GM12878 (cell line): ENCODE data around the gene MORN4. TPM values are rescaled to one million over a fixed set of nuclear protein-coding genes. Genes with fewer than 3 reads are reported as not detected.

ENCODE experiments used
- ATAC-seq: fragments of 200-7000 bp; cut with Tn5 transposase; 3 replicates; pipeline ENCODE4 v1.9.1; 2020; ENCODE audit warnings: mild to moderate bottlenecking, moderate library complexity
- BruUV-seq: library from RNA; stranded (reverse); fragments of 400-500 nt; replicated peaks from 2 replicates; lab custom pipeline; 2021; lab: Mats Ljungman, UMichigan
- CTCF ChIA-PET: fragments of 300-600 bp; sonication (Branson Sonifier 250); formaldehyde crosslinking; extraction: SDS; loops from one replicate; lab custom pipeline; 2021; ENCODE audit warnings: inconsistent platforms; lab: Yijun Ruan, JAX
- POLR2A ChIA-PET: fragments of 350-600 bp; formaldehyde crosslinking; extraction: SDS; loops from one replicate; lab custom pipeline; 2021; ENCODE audit warnings: inconsistent platforms; lab: Charles Lee
- RAD21 ChIA-PET: fragments of 300-600 bp; sonication (Branson Sonifier 250); formaldehyde crosslinking; loops from one replicate; lab custom pipeline; 2023; ENCODE audit warnings: antibody characterized with exemption; ENCODE audit not compliant: unreplicated experiment; lab: Charles Lee
- SMC1A ChIA-PET: fragments of 300-600 bp; sonication (Branson Sonifier 250); formaldehyde crosslinking; loops from one replicate; lab custom pipeline; 2023; ENCODE audit not compliant: unreplicated experiment, uncharacterized antibody; lab: Charles Lee
- DNase-seq: peaks from one replicate; pipeline ENCODE4 v3.0.0-alpha.2; 2011; ENCODE audit warnings: low read depth, low spot score
- FAIRE-seq: peaks from 3 replicates; lab custom pipeline; 2011; peaks lifted over from hg19 to GRCh38; lab: Jason Lieb, UNC
- H2AFZ ChIP-seq: 2 replicates; pipeline ENCODE4 v1.6.0; 2011; ENCODE audit warnings: low read depth, low read length, control low read depth; ENCODE audit not compliant: control insufficient read depth
- H3K27ac ChIP-seq: 2 replicates; pipeline ENCODE4 v1.5.1; 2011; ENCODE audit warnings: control low read depth; ENCODE audit not compliant: control insufficient read depth, insufficient read depth
- H3K27me3 ChIP-seq, 2 experiments: replicated peaks in 1 of 2; 2 replicates each; pipeline versions ENCODE4 v1.6.0 to v1.6.1; 2011; ENCODE audit warnings: low read length in 1 of 2; ENCODE audit not compliant: control insufficient read depth in 2 of 2, insufficient read depth in 2 of 2
- H3K36me3 ChIP-seq, 2 experiments: 2 replicates each; pipeline ENCODE4 v1.5.1; 2011; ENCODE audit warnings: low read length in 1 of 2; ENCODE audit not compliant: control insufficient read depth in 2 of 2, insufficient read depth in 2 of 2
- H3K4me1 ChIP-seq: 2 replicates; pipeline ENCODE4 v1.6.1; 2011; ENCODE audit warnings: mild to moderate bottlenecking, low read length, moderate library complexity, mixed read lengths; ENCODE audit not compliant: control insufficient read depth, insufficient read depth
- H3K4me2 ChIP-seq: 2 replicates; pipeline ENCODE4 v1.6.0; 2011; ENCODE audit warnings: control low read depth; ENCODE audit not compliant: control insufficient read depth, insufficient read depth
- H3K4me3 ChIP-seq: fragments of 200-600 bp; sonication (generic); 2 replicates; pipeline ENCODE4 v1.5.1; 2016
- H3K79me2 ChIP-seq: 2 replicates; pipeline ENCODE4 v1.6.0; 2011; ENCODE audit warnings: low read length; ENCODE audit not compliant: control insufficient read depth, insufficient read depth
- H3K9ac ChIP-seq: 2 replicates; pipeline ENCODE4 v1.8.0; 2011; ENCODE audit warnings: low read length, control low read depth, mixed read lengths; ENCODE audit not compliant: control insufficient read depth, insufficient read depth
- H3K9me3 ChIP-seq: replicated peaks from 3 replicates; pipeline ENCODE4 v1.5.1; 2011; ENCODE audit warnings: mild to moderate bottlenecking, low read length; ENCODE audit not compliant: control insufficient read depth, insufficient read depth
- H4K20me1 ChIP-seq: 2 replicates; pipeline ENCODE4 v1.6.0; 2011; ENCODE audit not compliant: control insufficient read depth, insufficient read depth
- BHLHE40 ChIP-seq, 2 experiments: fragments of 450-650 bp in 1 of 2; IDR thresholded peaks; 2 replicates each; pipeline ENCODE4 v1.6.1; 2011 to 2017; ENCODE audit warnings: low read depth in 2 of 2, borderline replicate concordance in 1 of 2, improper control_type of control experiment in 1 of 2, low read length in 1 of 2, mild to moderate bottlenecking in 1 of 2
- CHD1 ChIP-seq: IDR thresholded peaks from 2 replicates; pipeline ENCODE4 v1.6.1; 2012; ENCODE audit warnings: low read depth, low read length, improper control_type of control experiment
- MLLT1 ChIP-seq: fragments of 450-650 bp; IDR thresholded peaks from 2 replicates; pipeline ENCODE4 v1.6.1; 2016; ENCODE audit warnings: mild to moderate bottlenecking
- MYB ChIP-seq: fragments of 150-350 bp; IDR thresholded peaks from 2 replicates; pipeline ENCODE4 v1.6.1; 2014; ENCODE audit warnings: mild to moderate bottlenecking, low read depth, low read length, borderline replicate concordance
- RFX5 ChIP-seq: IDR thresholded peaks from 2 replicates; pipeline ENCODE4 v1.6.1; 2011; ENCODE audit warnings: low read depth, low read length, improper control_type of control experiment
- SP1 ChIP-seq: IDR thresholded peaks from one replicate; pipeline ENCODE4 v1.6.1; 2011; ENCODE audit warnings: low read depth, low read length
- STAT3 ChIP-seq: IDR thresholded peaks from 2 replicates; pipeline ENCODE4 v1.6.1; 2011; ENCODE audit warnings: low read depth, low read length, improper control_type of control experiment
- SUZ12 ChIP-seq: fragments of 200-600 bp; sonication (generic); IDR thresholded peaks from one replicate; pipeline ENCODE4 v1.6.1; 2018; ENCODE audit warnings: antibody characterized with exemption, mild to moderate bottlenecking; ENCODE audit not compliant: unreplicated experiment
- TARDBP ChIP-seq: IDR thresholded peaks from 2 replicates; pipeline ENCODE4 v1.6.1; 2016; ENCODE audit warnings: borderline replicate concordance
- ZNF24 ChIP-seq: fragments of 450-650 bp; IDR thresholded peaks from 2 replicates; pipeline ENCODE4 v1.6.1; 2017; ENCODE audit warnings: antibody characterized with exemption, mild to moderate bottlenecking
- ZZZ3 ChIP-seq: IDR thresholded peaks from 2 replicates; pipeline ENCODE4 v1.6.1; 2011; ENCODE audit warnings: low read depth; ENCODE audit not compliant: control insufficient read depth, insufficient read length
- WGBS: methylation state at CpG from one replicate; pipeline ENCODE4 v1.1.6; 2016; ENCODE audit warnings: low lambda C conversion rate; ENCODE audit not compliant: insufficient replicate concordance, insufficient coverage; ENCODE audit errors: missing lambda C conversion rate; 5-methylcytosine and 5-hydroxymethylcytosine counted together
- in situ Hi-C: fragments of 300-500 bp; cut with MboI; formaldehyde crosslinking; loops from 9 replicates; pipeline ENCODE4 v1.14.3; 2018; ENCODE audit warnings: mixed read lengths
- intact Hi-C: fragments of 100-400 bp; cut with micrococcal nuclease; formaldehyde crosslinking; loops from one replicate; pipeline ENCODE4 v1.14.2; 2022; ENCODE audit not compliant: unreplicated experiment
- polyA plus RNA-seq, 11 experiments: library from polyadenylated mRNA; depleted of rRNA in 4 of 11; unstranded in 6 of 11; stranded (reverse) in 5 of 11; fragments of >200 nt; fragmentation: Nextera tagmentation in 4 of 11; fragmentation: Illumina TruSeq in 1 of 11; extraction: Ambion mirVana in 4 of 11; extraction: Trizol in 1 of 11; gene quantifications; 1 replicate in 1 of 11; 2 replicates in 10 of 11; pipeline versions ENCODE4 v1.2.1 to v1.2.3, GENCODE V29; 2011 to 2016; ENCODE audit warnings: inconsistent platforms in 2 of 11, missing spikeins in 2 of 11, low read depth in 1 of 11
- total RNA-seq, 4 experiments: library from RNA; depleted of rRNA in 3 of 4; stranded (reverse); fragments of >200 nt in 3 of 4; fragmentation: Illumina TruSeq in 1 of 4; extraction: Trizol in 1 of 4; gene quantifications; 2 replicates each; pipeline versions ENCODE4 v1.2.1 to v1.2.3, GENCODE V29; 2013 to 2021

Gene MORN4
- total and polyA plus RNA-seq, 10 of the 15 experiments (the other 5 are each of a cell fraction or from before 2014, with no cell fraction given), result 1.3 to 5.5 (median 2.6) TPM

DNA sequence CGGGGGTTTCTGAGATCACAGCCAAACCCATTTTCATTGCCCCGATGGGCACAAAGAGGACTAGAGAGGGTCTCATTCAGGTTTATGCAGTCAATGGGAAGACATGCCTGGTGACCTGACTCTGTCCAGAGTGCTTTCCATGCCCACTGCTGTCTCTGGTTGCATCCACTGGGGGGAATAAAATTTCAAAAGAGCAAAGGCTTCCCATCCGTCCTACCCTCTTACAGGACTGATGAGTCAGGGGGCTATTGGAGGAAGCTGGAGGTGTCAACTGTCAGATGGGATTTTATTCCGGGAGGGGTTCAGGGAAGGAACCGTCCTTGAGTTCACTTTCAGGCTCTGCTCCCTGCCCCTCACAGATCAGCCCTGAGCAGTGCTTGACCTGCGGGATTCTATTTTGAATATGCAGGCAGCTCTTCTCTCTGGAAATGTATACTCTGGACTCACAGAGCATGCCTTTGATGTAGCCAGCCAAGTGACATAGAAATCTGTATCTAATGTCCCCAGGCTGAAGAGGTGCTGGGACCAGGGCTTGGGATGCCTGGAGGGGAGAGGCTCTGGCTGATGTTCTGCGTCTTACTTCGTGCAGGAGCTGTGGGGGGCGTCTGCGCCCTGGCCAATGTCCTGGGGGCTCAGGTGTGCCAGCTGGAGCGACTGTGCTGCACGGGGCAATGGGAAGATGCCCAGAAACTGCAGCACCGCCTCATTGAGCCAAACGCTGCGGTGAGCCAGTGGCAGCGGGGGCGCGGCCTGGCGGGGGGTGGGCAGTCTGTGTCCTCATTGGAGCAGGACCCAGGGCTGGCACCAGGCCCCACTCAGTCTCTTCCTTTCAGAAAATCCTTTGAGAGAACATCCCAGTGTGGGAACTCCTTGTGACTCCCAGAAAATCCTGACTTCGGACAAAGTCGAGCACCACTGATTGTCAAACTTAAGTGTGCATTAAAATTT lies 31.8 kb downstream of the MORN4 start (continued):
- no peak for TF ChIP-seq ZZZ3
- TF ChIP-seq, all 136 proteins: peak for 0

GRCh38 chr10:97600616-97601015 lies 32.7 kb downstream of the MORN4 start:
- H3K4me1 ChIP-seq, result no peaks in the 10 kb centered on the region
- H3K9me3 ChIP-seq, result no peaks in the 10 kb centered on the region
- SMC1A ChIA-PET, result interaction anchor here (0.7 kb wide), 1 partner anchor 62 kb away, joined by 3 read pairs; no protein-coding TSS in a partner anchor
- no peak overlapping the region for H3K4me2 ChIP-seq
- H3K27me3 ChIP-seq, result no peaks in the 10 kb centered on the region; a peak in 1 of 4 replicates
- DNase-seq, result no peak
- no peak overlapping the region for H3K4me3 ChIP-seq
- no peak overlapping the region for H3K27ac ChIP-seq
- POLR2A ChIA-PET, result no interaction called here
- no peak overlapping the region for H3K9ac ChIP-seq
- TF ChIP-seq MLLT1 (no peak), SUZ12 (no peak), TARDBP (no peak), STAT3 (no peak), CHD1 (no peak), SP1 (no peak), BHLHE40 (IDR thresholded peaks at IDR 0.05; ENCODE audit: borderline replicate concordance in 1 of 2, low read depth in 2 of 2, low read length in 1 of 2) (no peak), MYB (no peak), ZNF24 (no peak), RFX5 (no peak)
- TF ChIP-seq, all 136 proteins: peak for 0
- no peaks in the 10 kb centered on the region for H3K36me3 ChIP-seq
- CTCF ChIA-PET, result interaction anchor here (0.7 to 1.4 kb wide), 2 partner anchors 12 to 977 kb away, joined by 3 read pairs; no protein-coding TSS in a partner anchor
- BruUV-seq, result no TSS peak
- no peak overlapping the region for H2AFZ ChIP-seq
- RAD21 ChIA-PET, result no interaction called here
- H4K20me1 ChIP-seq, result no peaks in the 10 kb centered on the region
- no peak for ATAC-seq
- WGBS, result 100% methylated on average over 1 of the region's 1 CpG
- in situ Hi-C loops, result no loop called here
- no peaks in the 10 kb centered on the region for H3K79me2 ChIP-seq
- intact Hi-C loops, result no loop called here
- FAIRE-seq, result no peak
